K562 (cell line): ENCODE results near the gene PACS1. TPM values are rescaled to one million over a fixed set of nuclear protein-coding genes. Genes with fewer than 3 reads are reported as not detected.

Experiments used
- CBX2 ChIP-seq: fragments of 200-600 bp; sonication (generic); IDR thresholded peaks from one replicate; pipeline ENCODE4 v1.6.1; 2012; ENCODE audit warnings: mild to moderate bottlenecking, low read length, inconsistent platforms; ENCODE audit not compliant: insufficient read depth, poor library complexity, severe bottlenecking
- FOXK2 ChIP-seq, 2 experiments: fragments of 450-650 bp; IDR thresholded peaks in 1 of 2; conservative IDR thresholded peaks in 1 of 2; 2 replicates each; pipeline ENCODE4 v1.6.1; 2016; ENCODE audit warnings: low read depth in 2 of 2, mild to moderate bottlenecking in 1 of 2
- FUS ChIP-seq: fragments of 200-400 bp; formaldehyde crosslinking; optimal IDR thresholded peaks from 2 replicates; pipeline ENCODE3; 2017; ENCODE audit warnings: low read depth, low read length
- HMGN3 ChIP-seq: IDR thresholded peaks from 2 replicates; pipeline ENCODE4 v1.6.1; 2011; ENCODE audit warnings: borderline replicate concordance, low read depth, mild to moderate bottlenecking, mixed read lengths, low read length; ENCODE audit not compliant: insufficient read length; ENCODE audit errors: extremely low read depth
- HNRNPLL ChIP-seq: fragments of 200-400 bp; formaldehyde crosslinking; IDR thresholded peaks from 2 replicates; pipeline ENCODE4 v1.6.1; 2017; ENCODE audit warnings: low read length, low read depth, mild to moderate bottlenecking; ENCODE audit not compliant: poor library complexity, severe bottlenecking
- NR2C2 ChIP-seq, 2 experiments: fragments of 200-800 bp in 1 of 2; sonication (Bioruptor generic) in 1 of 2; sonication (generic) in 1 of 2; formaldehyde crosslinking in 1 of 2; IDR thresholded peaks; 2 replicates each; pipeline versions ENCODE4 v1.6.1 to v1.8.0; 2016 to 2022; ENCODE audit warnings: mild to moderate bottlenecking in 1 of 2, missing compliant biosample characterization in 1 of 2, missing genetic modification characterization in 1 of 2, missing genetic modification reagents in 1 of 2
- PHF21A ChIP-seq: fragments of 450-650 bp; IDR thresholded peaks from 2 replicates; pipeline ENCODE4 v1.6.1; 2017; ENCODE audit warnings: low read depth, borderline replicate concordance
- SIN3B ChIP-seq: fragments of 450-650 bp; IDR thresholded peaks from 2 replicates; pipeline ENCODE4 v1.6.1; 2017; ENCODE audit warnings: low read depth, mild to moderate bottlenecking, moderate library complexity
- SMARCC2 ChIP-seq: fragments of 450-650 bp; IDR thresholded peaks from 2 replicates; pipeline ENCODE4 v1.6.1; 2017; ENCODE audit warnings: antibody characterized with exemption, moderate library complexity, mild to moderate bottlenecking, low read depth
- ZEB2 ChIP-seq: fragments of 450-650 bp; IDR thresholded peaks from 2 replicates; pipeline ENCODE4 v1.6.1; 2016
- polyA plus RNA-seq, 8 experiments: library from polyadenylated mRNA; depleted of rRNA in 4 of 8; stranded (reverse) in 5 of 8; unstranded in 3 of 8; fragments of >200 nt; fragmentation: Nextera tagmentation in 2 of 8; fragmentation: Illumina TruSeq in 1 of 8; extraction: Ambion mirVana in 2 of 8; extraction: Trizol in 1 of 8; gene quantifications; 2 replicates each; pipeline versions ENCODE4 v1.2.1 to v1.2.3, GENCODE V29; 2011 to 2014; ENCODE audit warnings: inconsistent platforms in 1 of 8, missing spikeins in 1 of 8
- total RNA-seq, 7 experiments: library from RNA; depleted of rRNA in 6 of 7; stranded (reverse); fragments of >200 nt in 6 of 7; fragmentation: Illumina TruSeq in 2 of 7; extraction: Trizol in 2 of 7; gene quantifications; 2 replicates each; pipeline versions ENCODE4 v1.2.1 to v1.2.3, GENCODE V29; 2011 to 2021; ENCODE audit warnings: low replicate concordance in 1 of 7
- TF ChIP-seq, protein P1 (sequence below), 2 experiments: fragments of 250-450 bp in 1 of 2; fragments of 450-650 bp in 1 of 2; sonication (Bioruptor Pico) in 1 of 2; IDR thresholded peaks; 2 replicates each; pipeline versions ENCODE4 v1.6.1 to v1.8.0; 2016 to 2021; ENCODE audit warnings: mild to moderate bottlenecking in 2 of 2, moderate library complexity in 2 of 2, missing compliant biosample characterization in 1 of 2, missing genetic modification characterization in 1 of 2
- TF ChIP-seq, protein P2 (sequence below), 2 experiments: fragments of 450-650 bp; formaldehyde crosslinking in 1 of 2; IDR thresholded peaks; 2 replicates each; pipeline versions ENCODE4 v1.4.0 to v1.6.1; 2014 to 2020; ENCODE audit warnings: mild to moderate bottlenecking in 2 of 2, borderline replicate concordance in 1 of 2, low read depth in 1 of 2
- TF ChIP-seq, protein P3 (sequence below), 2 experiments: IDR thresholded peaks in 1 of 2; conservative IDR thresholded peaks in 1 of 2; 2 replicates each; pipeline ENCODE4 v1.6.1; 2016; ENCODE audit warnings: low read depth in 2 of 2, mild to moderate bottlenecking in 1 of 2, missing compliant biosample characterization in 1 of 2, missing genetic modification characterization in 1 of 2, moderate library complexity in 1 of 2

Gene PACS1
- total and polyA plus RNA-seq, 9 of the 15 experiments (the other 6 are each of a cell fraction or from before 2014, with no cell fraction given): 0.34 to 28.1 (median 8.5) TPM

DNA sequence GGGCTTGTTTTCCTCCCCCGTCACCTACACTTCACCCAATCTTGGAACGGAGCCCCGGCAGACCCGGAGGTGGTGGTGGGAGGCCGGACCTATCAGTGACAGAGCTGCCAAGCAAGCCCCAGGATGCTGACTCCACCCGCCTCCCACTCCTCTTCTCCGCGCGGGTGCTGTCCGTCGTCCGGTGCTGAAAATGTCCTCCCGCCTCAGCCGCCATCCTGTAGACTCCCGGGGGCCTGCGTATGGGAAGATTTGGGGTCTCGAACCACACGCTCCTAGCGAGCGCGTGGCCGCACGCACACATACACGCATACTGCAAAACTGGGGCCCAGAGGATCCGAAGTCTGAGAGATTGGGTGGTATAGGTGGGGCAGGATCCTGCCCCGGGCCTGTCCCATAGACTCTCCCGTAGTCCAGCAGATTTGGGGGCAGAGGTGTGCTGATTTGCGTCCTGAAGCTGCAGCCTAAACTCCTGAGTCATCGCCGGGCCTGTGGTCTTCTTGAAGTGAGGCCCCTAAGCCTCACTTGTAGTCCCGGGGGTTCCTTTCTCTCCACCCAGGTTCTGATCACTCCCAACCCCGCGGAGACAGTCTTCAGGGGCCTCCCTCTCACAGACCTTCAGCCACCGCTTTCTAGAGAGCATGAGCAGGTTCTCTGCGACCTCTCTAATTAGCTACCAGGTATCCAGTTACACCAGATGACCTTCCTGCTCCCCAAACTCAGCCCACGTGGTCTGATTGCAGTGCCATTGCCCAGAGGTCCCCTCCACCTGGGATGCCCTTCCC lies 219.7 kb downstream of the PACS1 start (continued):
- TF ChIP-seq, protein P1, sequence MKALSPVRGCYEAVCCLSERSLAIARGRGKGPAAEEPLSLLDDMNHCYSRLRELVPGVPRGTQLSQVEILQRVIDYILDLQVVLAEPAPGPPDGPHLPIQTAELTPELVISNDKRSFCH (CRISPR knock-in tag; IDR thresholded peaks at IDR 0.05): no peak
- TF ChIP-seq, protein P1 (tag; IDR thresholded peaks at IDR 0.05): no peak
- TF ChIP-seq FOXK2 (conservative IDR thresholded peaks at IDR 0.05 in 1 of 2, IDR thresholded peaks at IDR 0.05 in 1 of 2; ENCODE audit: low read depth in 2 of 2): no peak
- no peak for TF ChIP-seq FUS
- TF ChIP-seq, protein P2, sequence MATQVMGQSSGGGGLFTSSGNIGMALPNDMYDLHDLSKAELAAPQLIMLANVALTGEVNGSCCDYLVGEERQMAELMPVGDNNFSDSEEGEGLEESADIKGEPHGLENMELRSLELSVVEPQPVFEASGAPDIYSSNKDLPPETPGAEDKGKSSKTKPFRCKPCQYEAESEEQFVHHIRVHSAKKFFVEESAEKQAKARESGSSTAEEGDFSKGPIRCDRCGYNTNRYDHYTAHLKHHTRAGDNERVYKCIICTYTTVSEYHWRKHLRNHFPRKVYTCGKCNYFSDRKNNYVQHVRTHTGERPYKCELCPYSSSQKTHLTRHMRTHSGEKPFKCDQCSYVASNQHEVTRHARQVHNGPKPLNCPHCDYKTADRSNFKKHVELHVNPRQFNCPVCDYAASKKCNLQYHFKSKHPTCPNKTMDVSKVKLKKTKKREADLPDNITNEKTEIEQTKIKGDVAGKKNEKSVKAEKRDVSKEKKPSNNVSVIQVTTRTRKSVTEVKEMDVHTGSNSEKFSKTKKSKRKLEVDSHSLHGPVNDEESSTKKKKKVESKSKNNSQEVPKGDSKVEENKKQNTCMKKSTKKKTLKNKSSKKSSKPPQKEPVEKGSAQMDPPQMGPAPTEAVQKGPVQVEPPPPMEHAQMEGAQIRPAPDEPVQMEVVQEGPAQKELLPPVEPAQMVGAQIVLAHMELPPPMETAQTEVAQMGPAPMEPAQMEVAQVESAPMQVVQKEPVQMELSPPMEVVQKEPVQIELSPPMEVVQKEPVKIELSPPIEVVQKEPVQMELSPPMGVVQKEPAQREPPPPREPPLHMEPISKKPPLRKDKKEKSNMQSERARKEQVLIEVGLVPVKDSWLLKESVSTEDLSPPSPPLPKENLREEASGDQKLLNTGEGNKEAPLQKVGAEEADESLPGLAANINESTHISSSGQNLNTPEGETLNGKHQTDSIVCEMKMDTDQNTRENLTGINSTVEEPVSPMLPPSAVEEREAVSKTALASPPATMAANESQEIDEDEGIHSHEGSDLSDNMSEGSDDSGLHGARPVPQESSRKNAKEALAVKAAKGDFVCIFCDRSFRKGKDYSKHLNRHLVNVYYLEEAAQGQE (IDR thresholded peaks at IDR 0.05; ENCODE audit: borderline replicate concordance): peak; percentile 100
- TF ChIP-seq, protein P2 (CRISPR knock-in tag; IDR thresholded peaks at IDR 0.05; ENCODE audit: low read depth): peak; percentile 99
- peak; percentile 24 for TF ChIP-seq HNRNPLL
- TF ChIP-seq, protein P3, sequence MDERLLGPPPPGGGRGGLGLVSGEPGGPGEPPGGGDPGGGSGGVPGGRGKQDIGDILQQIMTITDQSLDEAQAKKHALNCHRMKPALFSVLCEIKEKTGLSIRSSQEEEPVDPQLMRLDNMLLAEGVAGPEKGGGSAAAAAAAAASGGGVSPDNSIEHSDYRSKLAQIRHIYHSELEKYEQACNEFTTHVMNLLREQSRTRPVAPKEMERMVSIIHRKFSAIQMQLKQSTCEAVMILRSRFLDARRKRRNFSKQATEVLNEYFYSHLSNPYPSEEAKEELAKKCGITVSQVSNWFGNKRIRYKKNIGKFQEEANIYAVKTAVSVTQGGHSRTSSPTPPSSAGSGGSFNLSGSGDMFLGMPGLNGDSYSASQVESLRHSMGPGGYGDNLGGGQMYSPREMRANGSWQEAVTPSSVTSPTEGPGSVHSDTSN (CRISPR knock-in tag; IDR thresholded peaks at IDR 0.05; ENCODE audit: low read depth): no peak
- TF ChIP-seq, protein P3 (tag; conservative IDR thresholded peaks at IDR 0.05; ENCODE audit: low read depth): no peak
- TF ChIP-seq PHF21A: 0 out of 2 replicates have a peak, but pooled peaks have one; percentile 38
- no peak for TF ChIP-seq SIN3B
- TF ChIP-seq SMARCC2: peak; percentile 54; the same call in 1 of the 2 replicates
- TF ChIP-seq ZEB2: no peak; the same call in 1 of the 2 replicates
- TF ChIP-seq HMGN3: peak; percentile 27
- peak; percentile 81; the same call in 1 of the 2 replicates for TF ChIP-seq NR2C2 (CRISPR knock-in tag; IDR thresholded peaks at IDR 0.05)
- TF ChIP-seq NR2C2 (tag; IDR thresholded peaks at IDR 0.05): no peak
- no peak for TF ChIP-seq CBX2
